ENCODE results near the gene CD200R1. TPM values are rescaled to one million over a fixed set of nuclear protein-coding genes. Genes with fewer than 3 reads are reported as not detected.

CD200R1 gene
- total and polyA plus RNA-seq, 9 of the 15 experiments (the other 6 are each of a cell fraction or from before 2014, with no cell fraction given), result 0.04 to 0.23 (median 0.09) TPM; not detected in 5

DNA sequence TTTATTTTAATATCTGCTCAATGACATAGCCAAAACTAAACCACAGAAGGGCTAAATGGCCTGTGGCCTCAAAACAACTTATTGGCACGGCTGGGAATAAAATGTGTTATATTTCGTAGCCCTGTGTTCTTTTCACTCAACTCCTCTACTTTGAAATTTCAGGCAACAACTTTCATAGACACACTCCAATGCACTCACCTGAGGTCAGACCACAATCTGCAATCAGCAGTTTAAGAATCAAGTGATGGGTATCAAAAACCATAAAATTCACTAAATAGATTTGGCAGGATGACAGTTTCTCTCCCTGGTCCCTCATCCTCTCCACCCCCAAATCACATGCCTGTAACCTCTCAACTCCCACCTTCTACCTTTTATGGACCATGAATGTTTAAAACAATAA lies 2.0 kb upstream of the CD200R1 start:
- POLR2A ChIA-PET, result interaction anchor here (0.6 kb wide), 1 partner anchor 265 kb away, joined by 3 read pairs; no protein-coding TSS in a partner anchor
- WGBS (ENCODE audit: insufficient coverage, low coverage, missing lambda C conversion rate), result 22% methylated on average over 2 of the region's 2 CpGs
- Histone ChIP-seq H3K4me1 (replicated peaks in 1 of 2; ENCODE audit: control insufficient read depth in 2 of 2, insufficient read depth in 2 of 2, low read length in 2 of 2) (no peaks in the 10 kb centered on the region), H4K20me1 (replicated peaks; ENCODE audit: control insufficient read depth, insufficient read depth, low read length) (no peaks in the 10 kb centered on the region), H2AFZ (ENCODE audit: low read depth, low read length) (no peak overlapping the region), H3K4me3 (no peak overlapping the region), H3K27ac (ENCODE audit: extremely low read depth, low read depth, low read length) (no peak overlapping the region), H3K27me3 (ENCODE audit: control insufficient read depth in 2 of 2, insufficient read depth in 2 of 2, low read length in 2 of 2) (no peaks in the 10 kb centered on the region), H3K36me3 (ENCODE audit: control insufficient read depth, insufficient read depth, low read length) (no peaks in the 10 kb centered on the region), H3K4me2 (ENCODE audit: insufficient read depth, low read length) (no peak overlapping the region), H3K9ac (ENCODE audit: insufficient read depth in 1 of 2, low read depth in 2 of 2, low read length in 2 of 2) (no peak overlapping the region), H3K9me1 (ENCODE audit: control insufficient read depth, insufficient read depth, low read length) (no peaks in the 10 kb centered on the region), H3K9me3 (replicated peaks; ENCODE audit: control insufficient read depth, insufficient read depth, low read depth, low read length) (no peaks in the 10 kb centered on the region), H3K79me2 (ENCODE audit: control insufficient read depth, insufficient read depth, low read length) (no peaks in the 10 kb centered on the region)
- CTCF ChIA-PET (ENCODE audit: low intra/inter-chr PET ratio), result no interaction called here
- BruUV-seq (replicated peaks), result no TSS peak
- in situ Hi-C loops (cut with MboI) (loop anchor here (5.0 kb wide), 1 partner anchor 245 kb away; no protein-coding TSS in a partner anchor), intact Hi-C loops (cut with micrococcal nuclease) (loop anchor here (5.0 to 10.0 kb wide), 2 partner anchors 122 to 165 kb away; no protein-coding TSS in a partner anchor)
- no peak for ATAC-seq
- DNase-seq (ENCODE audit: extremely low read depth in 1 of 4, low spot score in 3 of 4), result no peak
- no peak for FAIRE-seq
- TF ChIP-seq, protein P1, sequence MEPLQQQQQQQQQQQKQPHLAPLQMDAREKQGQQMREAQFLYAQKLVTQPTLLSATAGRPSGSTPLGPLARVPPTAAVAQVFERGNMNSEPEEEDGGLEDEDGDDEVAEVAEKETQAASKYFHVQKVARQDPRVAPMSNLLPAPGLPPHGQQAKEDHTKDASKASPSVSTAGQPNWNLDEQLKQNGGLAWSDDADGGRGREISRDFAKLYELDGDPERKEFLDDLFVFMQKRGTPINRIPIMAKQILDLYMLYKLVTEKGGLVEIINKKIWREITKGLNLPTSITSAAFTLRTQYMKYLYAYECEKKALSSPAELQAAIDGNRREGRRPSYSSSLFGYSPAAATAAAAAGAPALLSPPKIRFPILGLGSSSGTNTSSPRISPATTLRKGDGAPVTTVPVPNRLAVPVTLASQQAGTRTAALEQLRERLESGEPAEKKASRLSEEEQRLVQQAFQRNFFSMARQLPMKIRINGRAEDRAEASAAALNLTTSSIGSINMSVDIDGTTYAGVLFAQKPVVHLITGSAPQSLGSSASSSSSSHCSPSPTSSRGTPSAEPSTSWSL (CRISPR knock-in tag; IDR thresholded peaks at IDR 0.05; ENCODE audit: borderline replicate concordance), result no peak
- TF ChIP-seq, protein P2, sequence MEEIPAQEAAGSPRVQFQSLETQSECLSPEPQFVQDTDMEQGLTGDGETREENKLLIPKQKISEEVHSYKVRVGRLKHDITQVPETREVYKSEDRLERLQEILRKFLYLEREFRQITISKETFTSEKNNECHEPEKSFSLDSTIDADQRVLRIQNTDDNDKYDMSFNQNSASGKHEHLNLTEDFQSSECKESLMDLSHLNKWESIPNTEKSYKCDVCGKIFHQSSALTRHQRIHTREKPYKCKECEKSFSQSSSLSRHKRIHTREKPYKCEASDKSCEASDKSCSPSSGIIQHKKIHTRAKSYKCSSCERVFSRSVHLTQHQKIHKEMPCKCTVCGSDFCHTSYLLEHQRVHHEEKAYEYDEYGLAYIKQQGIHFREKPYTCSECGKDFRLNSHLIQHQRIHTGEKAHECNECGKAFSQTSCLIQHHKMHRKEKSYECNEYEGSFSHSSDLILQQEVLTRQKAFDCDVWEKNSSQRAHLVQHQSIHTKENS (CRISPR knock-in tag; IDR thresholded peaks at IDR 0.05), result no peak
- TF ChIP-seq, protein P3, sequence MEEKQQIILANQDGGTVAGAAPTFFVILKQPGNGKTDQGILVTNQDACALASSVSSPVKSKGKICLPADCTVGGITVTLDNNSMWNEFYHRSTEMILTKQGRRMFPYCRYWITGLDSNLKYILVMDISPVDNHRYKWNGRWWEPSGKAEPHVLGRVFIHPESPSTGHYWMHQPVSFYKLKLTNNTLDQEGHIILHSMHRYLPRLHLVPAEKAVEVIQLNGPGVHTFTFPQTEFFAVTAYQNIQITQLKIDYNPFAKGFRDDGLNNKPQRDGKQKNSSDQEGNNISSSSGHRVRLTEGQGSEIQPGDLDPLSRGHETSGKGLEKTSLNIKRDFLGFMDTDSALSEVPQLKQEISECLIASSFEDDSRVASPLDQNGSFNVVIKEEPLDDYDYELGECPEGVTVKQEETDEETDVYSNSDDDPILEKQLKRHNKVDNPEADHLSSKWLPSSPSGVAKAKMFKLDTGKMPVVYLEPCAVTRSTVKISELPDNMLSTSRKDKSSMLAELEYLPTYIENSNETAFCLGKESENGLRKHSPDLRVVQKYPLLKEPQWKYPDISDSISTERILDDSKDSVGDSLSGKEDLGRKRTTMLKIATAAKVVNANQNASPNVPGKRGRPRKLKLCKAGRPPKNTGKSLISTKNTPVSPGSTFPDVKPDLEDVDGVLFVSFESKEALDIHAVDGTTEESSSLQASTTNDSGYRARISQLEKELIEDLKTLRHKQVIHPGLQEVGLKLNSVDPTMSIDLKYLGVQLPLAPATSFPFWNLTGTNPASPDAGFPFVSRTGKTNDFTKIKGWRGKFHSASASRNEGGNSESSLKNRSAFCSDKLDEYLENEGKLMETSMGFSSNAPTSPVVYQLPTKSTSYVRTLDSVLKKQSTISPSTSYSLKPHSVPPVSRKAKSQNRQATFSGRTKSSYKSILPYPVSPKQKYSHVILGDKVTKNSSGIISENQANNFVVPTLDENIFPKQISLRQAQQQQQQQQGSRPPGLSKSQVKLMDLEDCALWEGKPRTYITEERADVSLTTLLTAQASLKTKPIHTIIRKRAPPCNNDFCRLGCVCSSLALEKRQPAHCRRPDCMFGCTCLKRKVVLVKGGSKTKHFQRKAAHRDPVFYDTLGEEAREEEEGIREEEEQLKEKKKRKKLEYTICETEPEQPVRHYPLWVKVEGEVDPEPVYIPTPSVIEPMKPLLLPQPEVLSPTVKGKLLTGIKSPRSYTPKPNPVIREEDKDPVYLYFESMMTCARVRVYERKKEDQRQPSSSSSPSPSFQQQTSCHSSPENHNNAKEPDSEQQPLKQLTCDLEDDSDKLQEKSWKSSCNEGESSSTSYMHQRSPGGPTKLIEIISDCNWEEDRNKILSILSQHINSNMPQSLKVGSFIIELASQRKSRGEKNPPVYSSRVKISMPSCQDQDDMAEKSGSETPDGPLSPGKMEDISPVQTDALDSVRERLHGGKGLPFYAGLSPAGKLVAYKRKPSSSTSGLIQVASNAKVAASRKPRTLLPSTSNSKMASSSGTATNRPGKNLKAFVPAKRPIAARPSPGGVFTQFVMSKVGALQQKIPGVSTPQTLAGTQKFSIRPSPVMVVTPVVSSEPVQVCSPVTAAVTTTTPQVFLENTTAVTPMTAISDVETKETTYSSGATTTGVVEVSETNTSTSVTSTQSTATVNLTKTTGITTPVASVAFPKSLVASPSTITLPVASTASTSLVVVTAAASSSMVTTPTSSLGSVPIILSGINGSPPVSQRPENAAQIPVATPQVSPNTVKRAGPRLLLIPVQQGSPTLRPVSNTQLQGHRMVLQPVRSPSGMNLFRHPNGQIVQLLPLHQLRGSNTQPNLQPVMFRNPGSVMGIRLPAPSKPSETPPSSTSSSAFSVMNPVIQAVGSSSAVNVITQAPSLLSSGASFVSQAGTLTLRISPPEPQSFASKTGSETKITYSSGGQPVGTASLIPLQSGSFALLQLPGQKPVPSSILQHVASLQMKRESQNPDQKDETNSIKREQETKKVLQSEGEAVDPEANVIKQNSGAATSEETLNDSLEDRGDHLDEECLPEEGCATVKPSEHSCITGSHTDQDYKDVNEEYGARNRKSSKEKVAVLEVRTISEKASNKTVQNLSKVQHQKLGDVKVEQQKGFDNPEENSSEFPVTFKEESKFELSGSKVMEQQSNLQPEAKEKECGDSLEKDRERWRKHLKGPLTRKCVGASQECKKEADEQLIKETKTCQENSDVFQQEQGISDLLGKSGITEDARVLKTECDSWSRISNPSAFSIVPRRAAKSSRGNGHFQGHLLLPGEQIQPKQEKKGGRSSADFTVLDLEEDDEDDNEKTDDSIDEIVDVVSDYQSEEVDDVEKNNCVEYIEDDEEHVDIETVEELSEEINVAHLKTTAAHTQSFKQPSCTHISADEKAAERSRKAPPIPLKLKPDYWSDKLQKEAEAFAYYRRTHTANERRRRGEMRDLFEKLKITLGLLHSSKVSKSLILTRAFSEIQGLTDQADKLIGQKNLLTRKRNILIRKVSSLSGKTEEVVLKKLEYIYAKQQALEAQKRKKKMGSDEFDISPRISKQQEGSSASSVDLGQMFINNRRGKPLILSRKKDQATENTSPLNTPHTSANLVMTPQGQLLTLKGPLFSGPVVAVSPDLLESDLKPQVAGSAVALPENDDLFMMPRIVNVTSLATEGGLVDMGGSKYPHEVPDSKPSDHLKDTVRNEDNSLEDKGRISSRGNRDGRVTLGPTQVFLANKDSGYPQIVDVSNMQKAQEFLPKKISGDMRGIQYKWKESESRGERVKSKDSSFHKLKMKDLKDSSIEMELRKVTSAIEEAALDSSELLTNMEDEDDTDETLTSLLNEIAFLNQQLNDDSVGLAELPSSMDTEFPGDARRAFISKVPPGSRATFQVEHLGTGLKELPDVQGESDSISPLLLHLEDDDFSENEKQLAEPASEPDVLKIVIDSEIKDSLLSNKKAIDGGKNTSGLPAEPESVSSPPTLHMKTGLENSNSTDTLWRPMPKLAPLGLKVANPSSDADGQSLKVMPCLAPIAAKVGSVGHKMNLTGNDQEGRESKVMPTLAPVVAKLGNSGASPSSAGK (IDR thresholded peaks at IDR 0.05), result no peak
- TF ChIP-seq, protein P4, sequence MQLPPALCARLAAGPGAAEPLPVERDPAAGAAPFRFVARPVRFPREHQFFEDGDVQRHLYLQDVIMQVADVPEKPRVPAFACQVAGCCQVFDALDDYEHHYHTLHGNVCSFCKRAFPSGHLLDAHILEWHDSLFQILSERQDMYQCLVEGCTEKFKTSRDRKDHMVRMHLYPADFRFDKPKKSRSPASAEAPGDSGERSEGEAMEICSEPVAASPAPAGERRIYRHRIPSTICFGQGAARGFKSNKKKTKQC (CRISPR knock-in tag; IDR thresholded peaks at IDR 0.05), result no peak
- no peak for TF ChIP-seq RBBP5 (IDR thresholded peaks at IDR 0.05; ENCODE audit: borderline replicate concordance, insufficient read depth, low read length, poor library complexity, severe bottlenecking)
- no peak for TF ChIP-seq ZNF77 (CRISPR knock-in tag; IDR thresholded peaks at IDR 0.05)
- no peak for TF ChIP-seq ZNF23 (CRISPR knock-in tag; IDR thresholded peaks at IDR 0.05)

All from K562 (cell line).